Muscle layer of colon (tissue), 2 donors: Measurements from ENCODE around the gene MAML2.

ENCODE experiments used
- H3K27ac ChIP-seq: one replicate; pipeline ENCODE4 v1.7.0; 2013; ENCODE audit warnings: low read depth, mild to moderate bottlenecking, low read length, moderate library complexity
- H3K27me3 ChIP-seq, 2 donors: one replicate each; pipeline ENCODE4 v1.7.0; 2013; ENCODE audit warnings: low read length in 2 of 2, mild to moderate bottlenecking in 2 of 2; ENCODE audit not compliant: insufficient read depth in 2 of 2, control insufficient read depth in 1 of 2
- H3K36me3 ChIP-seq: one replicate; pipeline ENCODE4 v1.7.0; 2013; ENCODE audit warnings: mild to moderate bottlenecking, low read length; ENCODE audit not compliant: insufficient read depth
- H3K4me1 ChIP-seq: one replicate; pipeline ENCODE4 v1.7.0; 2013; ENCODE audit warnings: mild to moderate bottlenecking, low read length; ENCODE audit not compliant: insufficient read depth
- H3K4me3 ChIP-seq, 2 donors: one replicate each; pipeline ENCODE4 v1.7.0; 2013; ENCODE audit warnings: low read length in 2 of 2, low read depth in 1 of 2, mild to moderate bottlenecking in 1 of 2, moderate library complexity in 1 of 2
- H3K9ac ChIP-seq: one replicate; pipeline ENCODE4 v1.7.0; 2013; ENCODE audit warnings: low read length
- H3K9me3 ChIP-seq: one replicate; pipeline ENCODE4 v1.7.0; 2013; ENCODE audit warnings: mild to moderate bottlenecking, low read length
- donor health status: abdominal sarcoma.
- donor health status: Adenocarcinoma of cecum.

MAML2 gene

GRCh38 chr11:96314326-96315020 is 28.5 kb downstream of the MAML2 start:
- H3K9me3 ChIP-seq, result no peaks in the 10 kb centered on the region
- H3K9ac ChIP-seq, result no peak overlapping the region
- H3K4me1 ChIP-seq, result peaks cover 46% of the 10 kb centered on the region
- no peak overlapping the region for H3K4me3 ChIP-seq
- H3K27ac ChIP-seq, result no peak overlapping the region
- no peaks in the 10 kb centered on the region for H3K36me3 ChIP-seq
- H3K27me3 ChIP-seq, result no peaks in the 10 kb centered on the region

- Histone ChIP-seq H3K27me3 (no peaks in the 10 kb centered on the region), H3K27ac (no peak overlapping the region), H3K4me1 (peaks cover 41% of the 10 kb centered on the region), H3K4me3 (no peak overlapping the region), H3K36me3 (no peaks in the 10 kb centered on the region), H3K9ac (no peak overlapping the region), H3K9me3 (no peaks in the 10 kb centered on the region)
Measured at GRCh38 chr11:96313163-96313562, 29.8 kb downstream of the MAML2 start.

- H3K4me3 ChIP-seq, result no peak overlapping the region
- H3K27ac ChIP-seq, result no peak overlapping the region
- H3K27me3 ChIP-seq, result no peaks in the 10 kb centered on the region
- H3K4me1 ChIP-seq, result peaks cover 38% of the 10 kb centered on the region
- no peak overlapping the region for H3K9ac ChIP-seq
- H3K9me3 ChIP-seq, result no peaks in the 10 kb centered on the region
- no peaks in the 10 kb centered on the region for H3K36me3 ChIP-seq
Measured at GRCh38 chr11:96311120-96311568, 31.9 kb downstream of the MAML2 start.

- H3K27ac ChIP-seq, result no peak overlapping the region
- no peaks in the 10 kb centered on the region for H3K9me3 ChIP-seq
- no peak overlapping the region for H3K9ac ChIP-seq
- H3K4me1 ChIP-seq, result peaks cover 40% of the 10 kb centered on the region
- no peaks in the 10 kb centered on the region for H3K27me3 ChIP-seq
- H3K36me3 ChIP-seq, result no peaks in the 10 kb centered on the region
- no peak overlapping the region for H3K4me3 ChIP-seq
Measured at GRCh38 chr11:96310236-96310635, 32.8 kb downstream of the MAML2 start.

GRCh38 chr11:96309643-96310017 is 33.4 kb downstream of the MAML2 start:
- Histone ChIP-seq H3K9ac (no peak overlapping the region), H3K27ac (no peak overlapping the region), H3K4me3 (no peak overlapping the region), H3K36me3 (no peaks in the 10 kb centered on the region), H3K27me3 (no peaks in the 10 kb centered on the region), H3K4me1 (peaks cover 35% of the 10 kb centered on the region), H3K9me3 (no peaks in the 10 kb centered on the region)

GRCh38 chr11:96309016-96309642 is 33.9 kb downstream of the MAML2 start:
- H3K27ac ChIP-seq, result no peak overlapping the region
- H3K9ac ChIP-seq, result no peak overlapping the region
- no peaks in the 10 kb centered on the region for H3K27me3 ChIP-seq
- no peak overlapping the region for H3K4me3 ChIP-seq
- H3K4me1 ChIP-seq, result peaks cover 30% of the 10 kb centered on the region
- no peaks in the 10 kb centered on the region for H3K36me3 ChIP-seq
- no peaks in the 10 kb centered on the region for H3K9me3 ChIP-seq

GRCh38 chr11:96307776-96308140 is 35.2 kb downstream of the MAML2 start:
- no peaks in the 10 kb centered on the region for H3K36me3 ChIP-seq
- no peaks in the 10 kb centered on the region for H3K9me3 ChIP-seq
- H3K27ac ChIP-seq, result peak overlapping the region; percentile 70
- H3K4me3 ChIP-seq, result peak overlapping the region; percentile 16 to 49
- no peak overlapping the region for H3K9ac ChIP-seq
- no peaks in the 10 kb centered on the region for H3K27me3 ChIP-seq
- H3K4me1 ChIP-seq, result peaks cover 30% of the 10 kb centered on the region

GRCh38 chr11:96306933-96307775 is 35.8 kb downstream of the MAML2 start:
- Histone ChIP-seq H3K27me3 (no peaks in the 10 kb centered on the region), H3K36me3 (no peaks in the 10 kb centered on the region), H3K9ac (peak overlapping the region; percentile 1), H3K27ac (peak overlapping the region; percentile 70), H3K9me3 (no peaks in the 10 kb centered on the region), H3K4me1 (peaks cover 30% of the 10 kb centered on the region), H3K4me3 (peak overlapping the region; percentile 16 to 49)

GRCh38 chr11:96306600-96306932 is 36.4 kb downstream of the MAML2 start:
- peak overlapping the region; percentile 1 for H3K9ac ChIP-seq
- H3K9me3 ChIP-seq, result no peaks in the 10 kb centered on the region
- H3K36me3 ChIP-seq, result no peaks in the 10 kb centered on the region
- no peaks in the 10 kb centered on the region for H3K27me3 ChIP-seq
- peaks cover 30% of the 10 kb centered on the region for H3K4me1 ChIP-seq
- H3K4me3 ChIP-seq, result peak overlapping the region in 1 of 2 donors; percentile 49
- H3K27ac ChIP-seq, result peak overlapping the region; percentile 70

GRCh38 chr11:96306071-96306470 is 36.9 kb downstream of the MAML2 start:
- Histone ChIP-seq H3K27ac (peak overlapping the region; percentile 70), H3K4me1 (peaks cover 25% of the 10 kb centered on the region), H3K9ac (no peak overlapping the region)

GRCh38 chr11:96303980-96304379 is 39.0 kb downstream of the MAML2 start:
- Histone ChIP-seq H3K4me3 (no peak overlapping the region), H3K9ac (no peak overlapping the region), H3K36me3 (no peaks in the 10 kb centered on the region), H3K4me1 (peaks cover 30% of the 10 kb centered on the region), H3K27me3 (no peaks in the 10 kb centered on the region), H3K9me3 (no peaks in the 10 kb centered on the region), H3K27ac (no peak overlapping the region)

More at GRCh38 chr11:96306071-96306470, 36.9 kb downstream of the MAML2 start:
- Histone ChIP-seq H3K4me3 (peak overlapping the region in 1 of 2 donors; percentile 49), H3K36me3 (no peaks in the 10 kb centered on the region), H3K9me3 (no peaks in the 10 kb centered on the region), H3K27me3 (no peaks in the 10 kb centered on the region)
